Ishikawa (cell line): ENCODE data around the gene VAMP7.

Experiments used
- CREB1 ChIP-seq: IDR thresholded peaks from 2 replicates; pipeline ENCODE4 v1.6.1; 2012; ENCODE audit warnings: low read depth
- EGR1 ChIP-seq: IDR thresholded peaks from 2 replicates; pipeline ENCODE4 v1.6.1; 2012
- EP300 ChIP-seq: IDR thresholded peaks from 2 replicates; pipeline ENCODE4 v1.6.1; 2012; ENCODE audit warnings: borderline replicate concordance
- FOXM1 ChIP-seq: IDR thresholded peaks from 2 replicates; pipeline ENCODE4 v1.6.1; 2012; ENCODE audit warnings: low read depth, borderline replicate concordance
- RAD21 ChIP-seq: IDR thresholded peaks from 2 replicates; pipeline ENCODE4 v1.6.1; 2012; ENCODE audit warnings: low read depth
- TAF1 ChIP-seq: IDR thresholded peaks from 2 replicates; pipeline ENCODE4 v1.6.1; 2012; ENCODE audit warnings: low read depth, mild to moderate bottlenecking

DNA sequence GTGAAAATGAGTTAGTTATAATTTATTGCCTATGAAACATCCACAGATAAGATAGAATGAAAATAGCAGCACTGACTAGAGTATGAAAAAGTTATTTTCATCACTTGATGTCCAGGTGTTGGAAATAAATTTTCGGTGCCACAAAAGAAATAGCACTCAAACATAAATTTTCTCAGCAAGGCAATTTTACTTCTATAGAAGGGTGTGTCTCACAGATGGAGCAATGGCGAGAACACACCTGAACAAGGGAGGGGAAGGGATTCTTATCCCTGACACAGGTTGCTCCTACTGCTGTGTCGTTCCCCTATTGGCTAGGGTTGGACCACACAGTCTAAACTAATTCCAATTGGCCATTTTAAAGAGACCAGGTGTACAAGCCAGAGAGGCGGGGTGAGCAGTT, 13.3 kb upstream of the VAMP7 start:
- TF ChIP-seq RAD21 (no peak), EP300 (no peak), EGR1 (no peak), FOXM1 (no peak), TAF1 (no peak), CREB1 (no peak)
